ENCODE data around the gene TMA7B.

TMA7B gene

GRCh38 chr22:39941601-39942000, 18.6 kb upstream of the TMA7B start:
- TF ChIP-seq, protein P1, sequence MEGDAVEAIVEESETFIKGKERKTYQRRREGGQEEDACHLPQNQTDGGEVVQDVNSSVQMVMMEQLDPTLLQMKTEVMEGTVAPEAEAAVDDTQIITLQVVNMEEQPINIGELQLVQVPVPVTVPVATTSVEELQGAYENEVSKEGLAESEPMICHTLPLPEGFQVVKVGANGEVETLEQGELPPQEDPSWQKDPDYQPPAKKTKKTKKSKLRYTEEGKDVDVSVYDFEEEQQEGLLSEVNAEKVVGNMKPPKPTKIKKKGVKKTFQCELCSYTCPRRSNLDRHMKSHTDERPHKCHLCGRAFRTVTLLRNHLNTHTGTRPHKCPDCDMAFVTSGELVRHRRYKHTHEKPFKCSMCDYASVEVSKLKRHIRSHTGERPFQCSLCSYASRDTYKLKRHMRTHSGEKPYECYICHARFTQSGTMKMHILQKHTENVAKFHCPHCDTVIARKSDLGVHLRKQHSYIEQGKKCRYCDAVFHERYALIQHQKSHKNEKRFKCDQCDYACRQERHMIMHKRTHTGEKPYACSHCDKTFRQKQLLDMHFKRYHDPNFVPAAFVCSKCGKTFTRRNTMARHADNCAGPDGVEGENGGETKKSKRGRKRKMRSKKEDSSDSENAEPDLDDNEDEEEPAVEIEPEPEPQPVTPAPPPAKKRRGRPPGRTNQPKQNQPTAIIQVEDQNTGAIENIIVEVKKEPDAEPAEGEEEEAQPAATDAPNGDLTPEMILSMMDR (IDR thresholded peaks at IDR 0.05) = no peak

- TF ChIP-seq, protein P1 (IDR thresholded peaks at IDR 0.05) = no peak
These were observed 17.6 kb upstream of the TMA7B start for GRCh38 chr22:39942439-39943230.

DNA sequence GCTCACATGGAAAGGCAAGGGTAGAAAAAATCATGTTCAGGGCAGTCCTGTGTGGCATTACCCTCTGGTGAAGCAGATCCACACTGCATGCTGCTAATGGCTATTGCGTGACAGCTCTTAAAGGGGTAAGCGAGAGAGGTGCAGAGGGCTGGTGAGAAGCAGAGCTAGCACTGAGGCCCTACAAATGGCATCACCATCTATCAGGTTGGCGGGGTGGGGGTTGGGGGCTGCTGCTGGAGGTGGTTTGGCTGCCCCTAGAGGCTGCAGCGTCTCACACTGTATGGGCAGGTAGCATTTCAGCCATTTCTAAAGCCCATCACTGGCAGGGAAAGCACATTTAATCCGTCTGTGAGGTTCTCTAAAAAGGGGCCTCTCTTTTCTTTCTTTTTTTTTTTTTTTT, 16.9 kb upstream of the TMA7B start:
- TF ChIP-seq, protein P1 (IDR thresholded peaks at IDR 0.05) = no peak

- TF ChIP-seq, protein P1 (IDR thresholded peaks at IDR 0.05) = no peak
These were observed 16.0 kb upstream of the TMA7B start for GRCh38 chr22:39943953-39944872.

GRCh38 chr22:39946126-39946502, 14.1 kb upstream of the TMA7B start:
- TF ChIP-seq, protein P1 (IDR thresholded peaks at IDR 0.05) = no peak

DNA sequence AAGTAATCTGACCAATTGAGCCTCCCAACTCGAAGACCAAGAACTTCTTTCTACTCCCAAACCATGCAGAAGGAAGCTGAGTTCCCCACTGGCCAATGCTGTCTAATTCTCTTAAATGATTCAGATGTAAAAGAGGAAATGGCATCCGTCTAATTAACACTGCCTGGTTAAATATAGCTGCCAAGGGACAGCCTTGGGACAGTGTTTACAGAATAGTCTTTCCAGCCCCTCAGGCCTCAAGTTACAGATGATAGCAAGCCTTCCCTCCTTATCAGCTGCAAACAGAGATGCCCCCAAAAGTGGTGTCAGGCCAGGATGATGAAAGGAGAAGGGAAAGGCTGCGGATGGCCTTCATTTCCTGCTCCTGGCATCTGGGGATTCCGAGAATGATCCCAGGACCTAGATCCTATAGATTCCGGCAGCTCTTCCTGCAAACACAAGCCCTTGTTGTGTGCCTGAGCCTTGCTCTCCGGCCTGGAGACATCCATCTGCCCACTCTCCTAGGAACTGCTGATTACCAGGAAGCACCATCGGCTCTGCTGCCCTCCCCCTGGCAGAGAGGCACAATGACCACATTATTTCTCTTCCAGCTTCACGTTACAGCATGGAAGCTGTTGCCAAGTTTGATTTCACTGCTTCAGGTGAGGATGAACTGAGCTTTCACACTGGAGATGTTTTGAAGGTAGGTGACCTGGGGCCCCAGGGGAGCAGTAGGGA, 13.5 kb upstream of the TMA7B start:
- TF ChIP-seq, protein P1 (IDR thresholded peaks at IDR 0.05) = no peak
